GM12865 (cell line): ENCODE results near the gene ARHGAP22.

ENCODE experiments used
- DNase-seq: peaks from one replicate; pipeline ENCODE4 v3.0.0; 2010; ENCODE audit warnings: low read depth
- H3K4me3 ChIP-seq: 2 replicates; pipeline ENCODE4 v1.5.1; 2011; ENCODE audit warnings: mild to moderate bottlenecking, low read depth, low read length, control low read depth
- TF ChIP-seq, protein P1 (sequence below): IDR thresholded peaks from 2 replicates; pipeline ENCODE4 v1.5.1; 2011; ENCODE audit warnings: low read length, control low read depth, low read depth, inconsistent platforms; ENCODE audit not compliant: insufficient read depth; ENCODE audit errors: missing control alignments

The ARHGAP22 gene

DNA sequence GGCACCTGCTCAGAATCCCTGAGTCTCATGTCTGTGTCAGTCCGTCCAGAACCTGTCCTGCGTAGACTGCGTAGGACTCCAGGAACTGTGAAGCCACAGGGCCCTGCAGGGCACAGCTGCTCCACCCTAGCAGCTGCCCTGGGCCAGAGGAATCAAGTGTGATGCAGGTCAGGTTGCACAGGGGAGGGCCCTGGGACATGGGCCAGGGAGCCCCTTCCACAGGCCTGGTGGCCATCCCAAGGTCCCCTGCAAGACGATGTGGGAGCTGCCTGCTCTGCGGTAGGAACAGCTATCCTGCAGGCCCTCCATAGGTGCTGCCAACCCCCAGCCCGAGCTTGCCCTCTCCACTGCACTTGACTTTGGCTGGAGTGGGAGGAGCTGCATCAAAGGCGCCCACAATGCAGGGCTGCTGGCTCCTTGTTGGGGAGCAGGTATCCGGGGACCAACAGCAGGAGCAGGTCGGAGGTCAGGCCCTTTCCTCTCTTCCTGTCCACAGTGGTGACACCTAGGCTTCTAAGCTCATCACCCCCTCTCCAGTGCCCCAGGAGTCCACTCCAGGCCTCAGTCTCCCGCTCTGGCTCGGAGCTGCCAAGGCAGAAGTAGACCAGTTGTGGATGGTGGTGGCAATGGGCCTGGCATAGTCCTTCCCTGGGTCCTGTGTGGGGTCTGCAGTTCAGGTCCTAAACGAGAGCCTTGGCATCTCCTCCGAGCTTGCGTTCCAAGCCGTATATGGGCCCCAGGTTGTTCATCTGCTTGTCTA is 149.3 kb downstream of the ARHGAP22 start:
- DNase-seq, result no peak
- TF ChIP-seq, protein P1, sequence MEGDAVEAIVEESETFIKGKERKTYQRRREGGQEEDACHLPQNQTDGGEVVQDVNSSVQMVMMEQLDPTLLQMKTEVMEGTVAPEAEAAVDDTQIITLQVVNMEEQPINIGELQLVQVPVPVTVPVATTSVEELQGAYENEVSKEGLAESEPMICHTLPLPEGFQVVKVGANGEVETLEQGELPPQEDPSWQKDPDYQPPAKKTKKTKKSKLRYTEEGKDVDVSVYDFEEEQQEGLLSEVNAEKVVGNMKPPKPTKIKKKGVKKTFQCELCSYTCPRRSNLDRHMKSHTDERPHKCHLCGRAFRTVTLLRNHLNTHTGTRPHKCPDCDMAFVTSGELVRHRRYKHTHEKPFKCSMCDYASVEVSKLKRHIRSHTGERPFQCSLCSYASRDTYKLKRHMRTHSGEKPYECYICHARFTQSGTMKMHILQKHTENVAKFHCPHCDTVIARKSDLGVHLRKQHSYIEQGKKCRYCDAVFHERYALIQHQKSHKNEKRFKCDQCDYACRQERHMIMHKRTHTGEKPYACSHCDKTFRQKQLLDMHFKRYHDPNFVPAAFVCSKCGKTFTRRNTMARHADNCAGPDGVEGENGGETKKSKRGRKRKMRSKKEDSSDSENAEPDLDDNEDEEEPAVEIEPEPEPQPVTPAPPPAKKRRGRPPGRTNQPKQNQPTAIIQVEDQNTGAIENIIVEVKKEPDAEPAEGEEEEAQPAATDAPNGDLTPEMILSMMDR, result no peak
- no peak overlapping the region for H3K4me3 ChIP-seq

DNA sequence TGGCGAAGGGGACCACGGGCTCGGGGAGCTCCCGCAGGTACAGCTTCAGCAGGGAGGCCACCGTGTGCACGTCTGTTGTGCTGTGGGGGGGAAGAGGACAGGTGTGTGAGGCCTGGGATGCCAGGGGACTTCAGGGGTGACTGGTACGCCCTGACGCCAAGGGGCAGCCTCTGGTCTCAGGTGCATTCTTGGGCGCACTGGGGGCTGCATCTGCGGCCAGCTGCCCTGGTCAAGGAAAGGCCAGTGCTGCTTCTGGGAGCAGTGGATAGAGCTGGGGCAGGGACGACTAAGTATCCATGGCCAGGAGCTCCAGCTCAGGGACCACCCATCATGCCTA is 149.8 kb downstream of the ARHGAP22 start:
- no peak for DNase-seq
- TF ChIP-seq, protein P1, result no peak
- H3K4me3 ChIP-seq, result no peak overlapping the region

DNA sequence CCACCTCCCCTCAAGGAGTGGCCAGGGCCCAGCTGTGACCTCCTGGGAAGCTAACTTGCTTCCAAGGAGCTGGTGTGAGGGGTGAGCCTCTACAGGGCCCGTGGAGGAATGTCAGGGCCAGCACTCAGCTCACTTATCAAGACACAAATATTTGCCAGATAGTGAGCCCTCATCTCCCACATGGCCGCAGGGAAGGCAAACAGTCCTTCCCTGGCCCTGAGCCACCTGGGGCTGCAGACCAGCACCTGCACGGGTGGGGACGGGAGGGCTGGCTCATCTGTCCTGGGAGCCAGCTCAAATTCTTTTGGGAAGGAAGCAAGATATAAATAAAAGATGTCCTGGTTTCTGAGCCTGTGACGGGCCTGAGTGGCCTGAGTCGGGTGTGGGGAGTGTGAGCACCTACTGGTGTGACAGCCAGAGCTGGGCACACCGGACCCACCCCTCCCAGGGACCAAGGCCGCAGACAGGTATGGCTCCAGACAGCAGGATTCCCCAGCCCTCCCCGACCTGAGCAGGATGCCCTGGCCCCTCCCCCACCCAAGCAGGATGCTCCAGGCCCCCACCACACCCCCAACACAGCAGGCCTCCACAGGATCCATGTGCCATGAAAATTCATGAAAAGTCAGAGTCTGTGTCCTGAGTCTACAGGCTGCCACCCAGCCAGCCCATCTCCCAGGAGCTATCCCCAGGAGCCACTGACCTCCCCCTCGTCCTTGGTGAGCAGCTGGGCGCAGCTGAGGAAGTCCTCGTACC is 150.4 kb downstream of the ARHGAP22 start:
- TF ChIP-seq, protein P1, result no peak
- no peak for DNase-seq
- H3K4me3 ChIP-seq, result no peak overlapping the region

DNA sequence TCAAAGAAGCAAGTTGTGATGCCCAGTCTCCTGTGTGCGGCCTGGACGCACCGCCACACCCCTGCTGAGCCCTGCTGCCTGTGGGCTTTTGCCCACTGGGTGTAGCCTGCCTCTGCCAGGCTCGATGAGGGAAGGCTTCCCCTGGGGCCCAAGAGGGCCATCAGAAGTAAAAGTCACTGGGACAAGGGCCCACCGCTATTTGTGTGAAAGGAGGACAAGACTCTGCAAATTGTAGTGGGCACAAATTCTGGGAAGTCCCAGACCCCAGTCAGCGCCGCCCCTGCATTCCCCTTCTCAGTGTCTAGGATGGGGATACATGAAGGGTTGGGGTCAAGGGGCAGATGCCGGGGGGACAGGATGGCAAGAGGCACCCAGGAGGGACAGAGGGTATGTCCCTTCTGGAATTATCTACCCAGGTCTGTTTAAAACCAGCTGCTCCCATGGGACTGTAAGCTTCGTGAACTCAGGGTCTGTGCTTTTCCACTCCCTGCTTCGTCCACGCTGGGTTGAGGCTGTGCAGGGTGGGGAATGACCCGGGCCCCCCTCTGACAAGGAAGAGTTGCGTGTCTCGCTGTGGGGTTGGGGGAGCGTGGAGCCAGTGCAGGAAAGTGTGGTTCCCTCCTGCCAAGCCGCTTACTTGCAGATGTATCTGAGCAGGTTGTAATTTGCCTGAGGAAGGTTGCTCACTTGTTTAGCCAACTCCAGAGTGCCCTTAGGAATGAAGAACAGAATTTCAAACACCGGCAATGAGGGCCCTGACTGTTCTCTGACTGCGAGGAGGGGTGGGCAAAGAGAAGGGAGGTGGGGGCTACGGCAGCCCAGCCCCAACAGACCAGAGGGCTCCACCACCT is 151.2 kb downstream of the ARHGAP22 start:
- no peak overlapping the region for H3K4me3 ChIP-seq
- DNase-seq, result no peak
- TF ChIP-seq, protein P1, result no peak

DNA sequence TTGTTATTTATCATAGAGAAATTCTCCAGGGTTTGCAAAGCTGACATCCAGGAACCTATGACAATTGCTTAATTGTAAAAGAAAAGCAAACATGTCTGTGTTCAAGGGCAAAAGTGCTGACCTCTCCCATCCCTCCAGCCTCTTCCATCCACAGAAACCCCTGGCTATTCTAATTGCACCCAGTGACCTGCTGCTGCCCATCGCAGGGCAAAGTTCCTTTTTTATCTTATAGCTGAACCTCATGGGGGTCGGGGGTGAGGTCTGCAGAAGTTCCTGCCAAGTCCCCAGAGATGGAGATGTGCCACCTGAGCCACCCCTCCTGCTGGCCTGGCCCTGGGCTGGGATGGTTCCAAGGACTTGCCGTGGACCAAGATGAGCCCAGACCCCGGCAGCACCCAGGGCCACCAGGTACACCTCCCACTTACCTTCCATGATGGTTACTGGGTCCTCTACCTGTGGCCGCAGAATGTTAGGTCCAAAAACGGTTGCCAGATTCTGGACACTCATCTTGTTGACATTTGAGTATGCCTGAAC is 151.9 kb downstream of the ARHGAP22 start:
- no peak overlapping the region for H3K4me3 ChIP-seq
- TF ChIP-seq, protein P1, result no peak
- no peak for DNase-seq

DNA sequence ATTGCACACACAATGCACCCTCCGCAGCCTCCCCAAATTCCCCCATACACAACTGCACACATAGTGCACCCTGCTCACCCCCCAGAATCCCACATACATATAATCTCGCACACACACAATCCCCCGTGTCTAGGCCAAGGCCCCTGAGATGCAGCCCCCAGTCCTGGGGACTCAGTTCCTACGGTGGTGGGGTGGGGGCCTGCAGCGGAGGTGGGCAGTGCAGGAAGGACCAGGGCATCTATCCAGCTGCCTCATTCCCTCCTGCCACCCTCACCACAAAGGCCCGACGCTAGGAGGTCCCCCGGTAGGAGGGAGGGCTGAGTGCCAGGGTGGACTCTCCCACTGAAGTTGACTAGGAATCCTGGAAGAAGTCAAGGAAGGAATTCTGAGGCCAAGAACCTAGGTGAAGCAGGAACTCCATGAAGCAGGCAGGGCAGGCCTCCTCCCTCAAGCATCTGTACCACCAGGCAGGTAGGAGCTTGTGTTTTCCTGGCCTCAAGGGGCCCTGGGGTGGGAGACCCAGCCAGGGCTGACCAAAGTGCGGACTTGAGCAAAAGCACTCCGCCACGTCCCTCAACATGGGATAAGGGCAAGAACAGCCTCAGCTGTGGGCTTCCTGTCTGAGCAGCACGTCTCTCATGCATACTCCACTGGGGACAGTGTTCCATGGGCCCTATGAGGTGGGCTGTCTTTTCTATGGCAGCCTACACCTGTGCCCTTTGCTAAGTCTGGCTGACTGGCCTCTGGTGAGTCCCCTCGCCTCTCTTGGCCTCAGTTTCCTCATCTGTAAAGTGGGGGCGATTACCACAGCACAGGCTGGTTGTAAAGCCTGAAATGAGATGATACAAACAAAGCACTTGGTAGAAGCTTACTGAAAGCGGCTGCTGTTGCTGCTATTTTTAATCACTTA is 152.6 kb downstream of the ARHGAP22 start:
- TF ChIP-seq, protein P1, result no peak
- no peak overlapping the region for H3K4me3 ChIP-seq
- DNase-seq, result no peak
